K562 (cell line): Measurements from ENCODE around the gene CEP295NL. TPM values are rescaled to one million over a fixed set of nuclear protein-coding genes. Genes with fewer than 3 reads are reported as not detected.

Source experiments
- ATAC-seq: fragments of 200-7000 bp; cut with Tn5 transposase; 3 replicates; pipeline ENCODE4 v1.9.1; 2020; ENCODE audit warnings: moderate library complexity
- BruUV-seq: library from RNA; stranded (reverse); fragments of 400-500 nt; replicated peaks from 2 replicates; lab custom pipeline; 2021; lab: Mats Ljungman, UMichigan
- CTCF ChIA-PET: fragments of 300-600 bp; formaldehyde crosslinking; extraction: SDS; loops from one replicate; lab custom pipeline; 2021; ENCODE audit warnings: low intra/inter-chr PET ratio; lab: Yijun Ruan, JAX
- POLR2A ChIA-PET: fragments of 300-600, 350-650 bp; sonication (Branson Sonifier 250); formaldehyde crosslinking; extraction: SDS; loops from one replicate; lab custom pipeline; 2021; ENCODE audit warnings: antibody characterized with exemption, inconsistent platforms; lab: Yijun Ruan, JAX
- DNase-seq, 4 experiments: peaks; one replicate each; pipeline versions ENCODE4 v3.0.0 to v3.0.0-alpha.2; 2011 to 2018; ENCODE audit warnings: low spot score in 3 of 4, mixed read lengths in 3 of 4; ENCODE audit errors: extremely low read depth in 1 of 4
- FAIRE-seq: peaks from 2 replicates; lab custom pipeline; 2011; peaks lifted over from hg19 to GRCh38; lab: Jason Lieb, UNC
- H2AFZ ChIP-seq: 2 replicates; pipeline ENCODE4 v1.6.0; 2011; ENCODE audit warnings: low read depth, low read length, control low read depth, inconsistent platforms
- H3K27ac ChIP-seq: fragments of 200-600 bp; 3 replicates; pipeline ENCODE4 v1.8.0; 2011; ENCODE audit warnings: low read depth, mild to moderate bottlenecking, control low read depth, inconsistent platforms, low read length, moderate library complexity, mixed read lengths; ENCODE audit errors: extremely low read depth
- H3K27me3 ChIP-seq, 2 experiments: fragments of 300-600 bp in 1 of 2; 2 replicates in 1 of 2; 3 replicates in 1 of 2; pipeline versions ENCODE4 v1.6.0 to v1.8.0; 2011; ENCODE audit warnings: inconsistent platforms in 2 of 2, low read length in 2 of 2, mild to moderate bottlenecking in 1 of 2, mixed read lengths in 1 of 2, moderate library complexity in 1 of 2; ENCODE audit not compliant: control insufficient read depth in 2 of 2, insufficient read depth in 2 of 2
- H3K36me3 ChIP-seq: fragments of 300-600 bp; 3 replicates; pipeline ENCODE4 v1.8.0; 2011; ENCODE audit warnings: mild to moderate bottlenecking, low read length, inconsistent platforms; ENCODE audit not compliant: control insufficient read depth, insufficient read depth
- H3K4me1 ChIP-seq, 2 experiments: fragments of 200-600 bp in 1 of 2; replicated peaks in 1 of 2; 2 replicates in 1 of 2; 3 replicates in 1 of 2; pipeline versions ENCODE4 v1.5.1 to v1.8.0; 2011; ENCODE audit warnings: inconsistent platforms in 2 of 2, low read length in 2 of 2, mild to moderate bottlenecking in 1 of 2, mixed read lengths in 1 of 2, moderate library complexity in 1 of 2; ENCODE audit not compliant: control insufficient read depth in 2 of 2, insufficient read depth in 2 of 2
- H3K4me2 ChIP-seq: 2 replicates; pipeline ENCODE4 v1.6.1; 2011; ENCODE audit warnings: low read length, control low read depth, inconsistent platforms, mixed read lengths; ENCODE audit not compliant: insufficient read depth
- H3K4me3 ChIP-seq: fragments of 200-600 bp; sonication (generic), shearing (Covaris generic); 2 replicates; pipeline ENCODE4 v1.5.1; 2016; ENCODE audit warnings: control low read depth, inconsistent platforms
- H3K79me2 ChIP-seq: fragments of 200-600 bp; 3 replicates; pipeline ENCODE4 v1.8.0; 2011; ENCODE audit warnings: low read length, inconsistent platforms; ENCODE audit not compliant: control insufficient read depth, insufficient read depth
- H3K9ac ChIP-seq, 2 experiments: 2 replicates each; pipeline versions ENCODE4 v1.6.0 to v1.6.1; 2011; ENCODE audit warnings: low read depth in 2 of 2, low read length in 2 of 2, control low read depth in 1 of 2, inconsistent platforms in 1 of 2, mild to moderate bottlenecking in 1 of 2, mixed read lengths in 1 of 2; ENCODE audit not compliant: insufficient read depth in 1 of 2
- H3K9me1 ChIP-seq: one replicate; pipeline ENCODE4 v1.6.0; 2011; ENCODE audit warnings: inconsistent platforms, mild to moderate bottlenecking, low read length, moderate library complexity; ENCODE audit not compliant: control insufficient read depth, insufficient read depth
- H3K9me3 ChIP-seq: replicated peaks from 2 replicates; pipeline ENCODE4 v1.5.1; 2011; ENCODE audit warnings: low read depth, low read length, inconsistent platforms; ENCODE audit not compliant: control insufficient read depth, insufficient read depth
- H4K20me1 ChIP-seq: replicated peaks from 2 replicates; pipeline ENCODE4 v1.6.1; 2011; ENCODE audit warnings: low read length, inconsistent platforms, mixed read lengths; ENCODE audit not compliant: control insufficient read depth, insufficient read depth
- ATF1 ChIP-seq, 2 experiments: fragments of 450-650 bp in 1 of 2; IDR thresholded peaks; 2 replicates each; pipeline ENCODE4 v1.6.1; 2016; ENCODE audit warnings: missing compliant biosample characterization in 1 of 2, missing genetic modification characterization in 1 of 2
- EP300 ChIP-seq: IDR thresholded peaks from 2 replicates; pipeline ENCODE4 v1.6.1; 2012; ENCODE audit warnings: low read length, improper control_type of control experiment
- EP400 ChIP-seq: fragments of 450-650 bp; IDR thresholded peaks from 2 replicates; pipeline ENCODE4 v1.6.1; 2017; ENCODE audit warnings: antibody characterized with exemption, mild to moderate bottlenecking, moderate library complexity
- GTF2F1 ChIP-seq: IDR thresholded peaks from 2 replicates; pipeline ENCODE4 v1.6.1; 2011; ENCODE audit warnings: low read depth, low read length, improper control_type of control experiment
- PPARD ChIP-seq: fragments of 250-450 bp; sonication (Bioruptor Pico); IDR thresholded peaks from 2 replicates; pipeline ENCODE4 v1.8.0; 2022; ENCODE audit warnings: inconsistent platforms, mild to moderate bottlenecking, moderate library complexity
- RB1 ChIP-seq: fragments of 450-650 bp; IDR thresholded peaks from 2 replicates; pipeline ENCODE4 v1.6.1; 2017; ENCODE audit warnings: low read depth, mild to moderate bottlenecking
- SETDB1 ChIP-seq: IDR thresholded peaks from one replicate; pipeline ENCODE4 v1.6.1; 2012; ENCODE audit warnings: low read length, control low read depth, inconsistent platforms
- SREBF1 ChIP-seq: fragments of 150-350 bp; IDR thresholded peaks from 2 replicates; pipeline ENCODE4 v1.6.1; 2014; ENCODE audit warnings: antibody characterized with exemption, low read depth, low read length, borderline replicate concordance
- TBL1XR1 ChIP-seq, 2 experiments: IDR thresholded peaks; 2 replicates each; pipeline ENCODE4 v1.6.1; 2012; ENCODE audit warnings: improper control_type of control experiment in 2 of 2, low read length in 2 of 2, mild to moderate bottlenecking in 1 of 2
- YY1 ChIP-seq, 3 experiments: IDR thresholded peaks; 2 replicates each; pipeline ENCODE4 v1.6.1; 2011; ENCODE audit warnings: low read length in 2 of 3, mild to moderate bottlenecking in 2 of 3, moderate library complexity in 2 of 3, borderline replicate concordance in 1 of 3, control low read depth in 1 of 3, low read depth in 1 of 3; ENCODE audit not compliant: insufficient read depth in 3 of 3, insufficient replicate concordance in 2 of 3, control insufficient read depth in 1 of 3, insufficient read length in 1 of 3; ENCODE audit errors: extremely low read depth in 1 of 3
- ZNF699 ChIP-seq: fragments of 250-450 bp; sonication (Bioruptor Pico); IDR thresholded peaks from 2 replicates; pipeline ENCODE4 v1.8.0; 2021; ENCODE audit warnings: mild to moderate bottlenecking, moderate library complexity; ENCODE audit not compliant: insufficient replicate concordance
- WGBS: fragments of 100-300 bp; shearing (Covaris generic); methylation state at CpG from one replicate; pipeline ENCODE4 v1.1.6; 2016; ENCODE audit warnings: low coverage, mixed read lengths; ENCODE audit not compliant: insufficient coverage; ENCODE audit errors: missing lambda C conversion rate; 5-methylcytosine and 5-hydroxymethylcytosine counted together
- in situ Hi-C: fragments of 300-500 bp; cut with MboI; formaldehyde crosslinking; loops from 4 replicates; pipeline ENCODE4 v1.15.0; 2018; ENCODE audit warnings: inconsistent platforms, mixed read lengths
- intact Hi-C: fragments of 100-400 bp; cut with micrococcal nuclease; formaldehyde crosslinking; loops from 2 replicates; pipeline ENCODE4 v1.14.2; 2022
- polyA plus RNA-seq, 8 experiments: library from polyadenylated mRNA; depleted of rRNA in 4 of 8; stranded (reverse) in 5 of 8; unstranded in 3 of 8; fragments of >200 nt; fragmentation: Nextera tagmentation in 2 of 8; fragmentation: Illumina TruSeq in 1 of 8; extraction: Ambion mirVana in 2 of 8; extraction: Trizol in 1 of 8; gene quantifications; 2 replicates each; pipeline versions ENCODE4 v1.2.1 to v1.2.3, GENCODE V29; 2011 to 2014; ENCODE audit warnings: inconsistent platforms in 1 of 8, missing spikeins in 1 of 8
- total RNA-seq, 7 experiments: library from RNA; depleted of rRNA in 6 of 7; stranded (reverse); fragments of >200 nt in 6 of 7; fragmentation: Illumina TruSeq in 2 of 7; extraction: Trizol in 2 of 7; gene quantifications; 2 replicates each; pipeline versions ENCODE4 v1.2.1 to v1.2.3, GENCODE V29; 2011 to 2021; ENCODE audit warnings: low replicate concordance in 1 of 7
- TF ChIP-seq, protein P1 (sequence below), 2 experiments: fragments of 150-350 bp in 1 of 2; IDR thresholded peaks; 2 replicates each; pipeline ENCODE4 v1.6.1; 2012 to 2016; ENCODE audit warnings: low read depth in 2 of 2, low read length in 2 of 2, mild to moderate bottlenecking in 1 of 2, moderate library complexity in 1 of 2
- TF ChIP-seq, protein P2 (sequence below): fragments of 250-450 bp; sonication (Bioruptor Pico); IDR thresholded peaks from 2 replicates; pipeline ENCODE4 v1.8.0; 2022; ENCODE audit warnings: moderate library complexity, mild to moderate bottlenecking, inconsistent platforms
- TF ChIP-seq, protein P3 (sequence below): fragments of 450-650 bp; IDR thresholded peaks from 2 replicates; pipeline ENCODE4 v1.6.1; 2018; ENCODE audit warnings: mild to moderate bottlenecking, low read depth; ENCODE audit not compliant: partially characterized antibody

CEP295NL gene
- total and polyA plus RNA-seq, 9 of the 15 experiments (the other 6 are each of a cell fraction or from before 2014, with no cell fraction given): not detected

DNA sequence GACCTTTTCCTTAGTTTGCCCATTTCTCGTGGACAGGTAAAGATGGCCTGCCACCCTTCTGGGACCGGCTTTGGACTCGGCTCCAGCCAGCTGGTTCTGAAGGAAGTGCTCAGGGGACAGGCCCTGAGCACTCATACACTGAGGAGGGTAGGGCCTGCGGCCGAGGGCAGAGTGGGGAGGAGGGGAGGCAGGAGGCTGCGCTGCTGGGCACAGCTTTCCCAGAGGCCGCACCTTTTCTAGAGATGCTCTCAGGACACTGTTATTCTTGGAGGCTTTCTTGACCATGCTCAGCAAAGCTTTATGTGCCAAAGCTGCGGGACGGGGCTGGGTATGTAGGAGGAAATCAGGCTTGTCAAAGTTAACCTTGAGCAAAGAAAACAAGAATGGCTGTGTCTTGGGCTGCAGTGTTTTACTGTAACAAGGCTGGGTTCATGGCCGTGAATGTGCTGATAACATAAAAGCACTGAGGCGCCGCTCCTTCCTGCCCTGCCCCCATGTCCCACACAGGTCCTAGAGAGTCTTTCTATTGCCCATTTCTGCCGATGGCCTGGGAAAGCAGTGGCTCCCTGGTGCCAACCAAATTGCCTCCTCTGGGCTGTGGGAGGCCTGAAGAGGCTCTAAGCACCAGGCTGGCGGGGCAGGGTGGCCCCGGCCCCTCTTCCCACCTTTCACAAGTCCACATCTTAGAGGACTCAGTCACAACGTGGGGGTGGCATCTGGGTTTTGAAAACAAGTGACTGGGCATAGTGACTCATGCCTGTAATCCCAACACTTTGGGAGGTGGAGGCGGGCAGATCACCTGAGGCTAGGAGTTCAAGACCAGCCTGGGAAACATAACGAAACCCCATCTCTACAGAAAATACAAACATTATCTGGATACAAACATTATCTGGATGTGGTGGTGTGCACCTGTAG is 44.5 kb upstream of the CEP295NL start:
- no peak for DNase-seq
- no peak overlapping the region for H3K27ac ChIP-seq
- ATAC-seq: no peak
- in situ Hi-C loops (no loop called here), intact Hi-C loops (no loop called here)
- H2AFZ ChIP-seq: no peak overlapping the region
- H3K9me3 ChIP-seq: no peaks in the 10 kb centered on the region
- no peaks in the 10 kb centered on the region for H3K36me3 ChIP-seq
- FAIRE-seq: no peak
- ChIA-PET POLR2A (interaction anchor here (0.6 kb wide), 1 partner anchor 12 kb away, joined by 4 read pairs; no protein-coding TSS in a partner anchor), CTCF (no interaction called here)
- H3K9ac ChIP-seq: no peak overlapping the region
- no TSS peak for BruUV-seq
- no peaks in the 10 kb centered on the region for H3K4me1 ChIP-seq
- H3K4me2 ChIP-seq: no peak overlapping the region
- TF ChIP-seq EP400 (no peak), ZNF699 (no peak), GTF2F1 (no peak), SETDB1 (no peak), SREBF1 (no peak), ATF1 (CRISPR knock-in tag; IDR thresholded peaks at IDR 0.05) (no peak), ATF1 (tag; IDR thresholded peaks at IDR 0.05) (no peak), EP300 (no peak), RB1 (no peak), TBL1XR1 (IDR thresholded peaks at IDR 0.05; ENCODE audit: low read length in 2 of 2) (no peak), PPARD (no peak), YY1 (IDR thresholded peaks at IDR 0.05; ENCODE audit: borderline replicate concordance in 1 of 3, control insufficient read depth in 1 of 3, extremely low read depth in 1 of 3, insufficient read depth in 3 of 3, insufficient read length in 1 of 3, insufficient replicate concordance in 2 of 3, low read depth in 1 of 3, low read length in 2 of 3) (no peak)
- TF ChIP-seq, protein P1, sequence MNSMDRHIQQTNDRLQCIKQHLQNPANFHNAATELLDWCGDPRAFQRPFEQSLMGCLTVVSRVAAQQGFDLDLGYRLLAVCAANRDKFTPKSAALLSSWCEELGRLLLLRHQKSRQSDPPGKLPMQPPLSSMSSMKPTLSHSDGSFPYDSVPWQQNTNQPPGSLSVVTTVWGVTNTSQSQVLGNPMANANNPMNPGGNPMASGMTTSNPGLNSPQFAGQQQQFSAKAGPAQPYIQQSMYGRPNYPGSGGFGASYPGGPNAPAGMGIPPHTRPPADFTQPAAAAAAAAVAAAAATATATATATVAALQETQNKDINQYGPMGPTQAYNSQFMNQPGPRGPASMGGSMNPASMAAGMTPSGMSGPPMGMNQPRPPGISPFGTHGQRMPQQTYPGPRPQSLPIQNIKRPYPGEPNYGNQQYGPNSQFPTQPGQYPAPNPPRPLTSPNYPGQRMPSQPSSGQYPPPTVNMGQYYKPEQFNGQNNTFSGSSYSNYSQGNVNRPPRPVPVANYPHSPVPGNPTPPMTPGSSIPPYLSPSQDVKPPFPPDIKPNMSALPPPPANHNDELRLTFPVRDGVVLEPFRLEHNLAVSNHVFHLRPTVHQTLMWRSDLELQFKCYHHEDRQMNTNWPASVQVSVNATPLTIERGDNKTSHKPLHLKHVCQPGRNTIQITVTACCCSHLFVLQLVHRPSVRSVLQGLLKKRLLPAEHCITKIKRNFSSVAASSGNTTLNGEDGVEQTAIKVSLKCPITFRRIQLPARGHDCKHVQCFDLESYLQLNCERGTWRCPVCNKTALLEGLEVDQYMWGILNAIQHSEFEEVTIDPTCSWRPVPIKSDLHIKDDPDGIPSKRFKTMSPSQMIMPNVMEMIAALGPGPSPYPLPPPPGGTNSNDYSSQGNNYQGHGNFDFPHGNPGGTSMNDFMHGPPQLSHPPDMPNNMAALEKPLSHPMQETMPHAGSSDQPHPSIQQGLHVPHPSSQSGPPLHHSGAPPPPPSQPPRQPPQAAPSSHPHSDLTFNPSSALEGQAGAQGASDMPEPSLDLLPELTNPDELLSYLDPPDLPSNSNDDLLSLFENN (IDR thresholded peaks at IDR 0.05; ENCODE audit: low read depth in 2 of 2, low read length in 2 of 2): no peak
- TF ChIP-seq, protein P2, sequence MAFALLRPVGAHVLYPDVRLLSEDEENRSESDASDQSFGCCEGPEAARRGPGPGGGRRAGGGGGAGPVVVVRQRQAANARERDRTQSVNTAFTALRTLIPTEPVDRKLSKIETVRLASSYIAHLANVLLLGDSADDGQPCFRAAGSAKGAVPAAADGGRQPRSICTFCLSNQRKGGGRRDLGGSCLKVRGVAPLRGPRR (CRISPR knock-in tag): no peak
- TF ChIP-seq, protein P3, sequence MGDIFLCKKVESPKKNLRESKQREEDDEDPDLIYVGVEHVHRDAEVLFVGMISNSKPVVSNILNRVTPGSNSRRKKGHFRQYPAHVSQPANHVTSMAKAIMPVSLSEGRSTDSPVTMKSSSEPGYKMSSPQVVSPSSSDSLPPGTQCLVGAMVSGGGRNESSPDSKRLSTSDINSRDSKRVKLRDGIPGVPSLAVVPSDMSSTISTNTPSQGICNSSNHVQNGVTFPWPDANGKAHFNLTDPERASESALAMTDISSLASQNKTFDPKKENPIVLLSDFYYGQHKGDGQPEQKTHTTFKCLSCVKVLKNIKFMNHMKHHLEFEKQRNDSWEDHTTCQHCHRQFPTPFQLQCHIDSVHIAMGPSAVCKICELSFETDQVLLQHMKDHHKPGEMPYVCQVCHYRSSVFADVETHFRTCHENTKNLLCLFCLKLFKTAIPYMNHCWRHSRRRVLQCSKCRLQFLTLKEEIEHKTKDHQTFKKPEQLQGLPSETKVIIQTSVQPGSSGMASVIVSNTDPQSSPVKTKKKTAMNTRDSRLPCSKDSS: no peak
- no peaks in the 10 kb centered on the region for H3K9me1 ChIP-seq
- peaks cover 35 to 81% of the 10 kb centered on the region in 2 experiments for H3K27me3 ChIP-seq
- 7% methylated on average over 18 of the region's 18 CpGs for WGBS
- no peak overlapping the region for H3K4me3 ChIP-seq
- H4K20me1 ChIP-seq: no peaks in the 10 kb centered on the region; the same call in 1 of the 2 replicates
- H3K79me2 ChIP-seq: no peaks in the 10 kb centered on the region
